Measurements from ENCODE around the gene EDNRA.

- TF ChIP-seq CTCF (IDR thresholded peaks at IDR 0.05; ENCODE audit: low read depth, low read length, poor library complexity, severe bottlenecking) (no peak), EZH2phosphoT487 (IDR thresholded peaks at IDR 0.05; ENCODE audit: borderline replicate concordance, low read length) (no peak)
Observed at GRCh38 chr4:147526272-147526654, 45.4 kb downstream of the EDNRA start.
